Cardiac fibroblast (primary cell): ENCODE data around the gene OSBPL8.

Source experiments
- DNase-seq, 2 donors: peaks; one replicate each; pipeline versions ENCODE4 v3.0.0 to v3.0.0-alpha.2; 2010; ENCODE audit warnings: low read depth in 2 of 2
- H3K4me3 ChIP-seq, 2 donors: replicated peaks in 1 of 2; 1 replicate in 1 of 2; 2 replicates in 1 of 2; pipeline ENCODE4 v1.5.1; 2011; ENCODE audit warnings: low read depth in 2 of 2, low read length in 2 of 2, mild to moderate bottlenecking in 2 of 2, moderate library complexity in 1 of 2
- CTCF ChIP-seq: IDR thresholded peaks from one replicate; pipeline ENCODE4 v1.5.1; 2011; ENCODE audit warnings: low read depth, mild to moderate bottlenecking, low read length, inconsistent platforms

OSBPL8 gene

GRCh38 chr12:76346798-76347420, 212.7 kb downstream of the OSBPL8 start:
- peak overlapping the region; percentile 85 for H3K4me3 ChIP-seq
- DNase-seq = peak; percentile 81 to 86
- peak; percentile 32 for TF ChIP-seq CTCF

- DNase-seq = peak; percentile 44 to 47
- no peak overlapping the region for H3K4me3 ChIP-seq
- no peak for TF ChIP-seq CTCF
Measured at GRCh38 chr12:76346236-76346635, 213.3 kb downstream of the OSBPL8 start.

GRCh38 chr12:76345569-76345968, 214.0 kb downstream of the OSBPL8 start:
- no peak for DNase-seq
- H3K4me3 ChIP-seq = no peak overlapping the region
- TF ChIP-seq CTCF = no peak

- TF ChIP-seq CTCF = no peak
- peak in 1 of 2 donors; percentile 12 for DNase-seq
- no peak overlapping the region for H3K4me3 ChIP-seq
Measured at GRCh38 chr12:76341436-76342030, 218.0 kb downstream of the OSBPL8 start.

GRCh38 chr12:76340680-76341435, 218.7 kb downstream of the OSBPL8 start:
- DNase-seq = no peak
- H3K4me3 ChIP-seq = no peak overlapping the region
- TF ChIP-seq CTCF = no peak

- no peak overlapping the region for H3K4me3 ChIP-seq
- TF ChIP-seq CTCF = no peak
- DNase-seq = peak; percentile 87 to 89
Measured at GRCh38 chr12:76337583-76337982, 222.0 kb downstream of the OSBPL8 start.
